ENCODE data around the gene PCDHA9.
"Not testable (repeated sequence)": the region's sequence is repeated elsewhere in the genome, so short reads cannot be mapped to it uniquely, and the experiment has no call there.

DNA sequence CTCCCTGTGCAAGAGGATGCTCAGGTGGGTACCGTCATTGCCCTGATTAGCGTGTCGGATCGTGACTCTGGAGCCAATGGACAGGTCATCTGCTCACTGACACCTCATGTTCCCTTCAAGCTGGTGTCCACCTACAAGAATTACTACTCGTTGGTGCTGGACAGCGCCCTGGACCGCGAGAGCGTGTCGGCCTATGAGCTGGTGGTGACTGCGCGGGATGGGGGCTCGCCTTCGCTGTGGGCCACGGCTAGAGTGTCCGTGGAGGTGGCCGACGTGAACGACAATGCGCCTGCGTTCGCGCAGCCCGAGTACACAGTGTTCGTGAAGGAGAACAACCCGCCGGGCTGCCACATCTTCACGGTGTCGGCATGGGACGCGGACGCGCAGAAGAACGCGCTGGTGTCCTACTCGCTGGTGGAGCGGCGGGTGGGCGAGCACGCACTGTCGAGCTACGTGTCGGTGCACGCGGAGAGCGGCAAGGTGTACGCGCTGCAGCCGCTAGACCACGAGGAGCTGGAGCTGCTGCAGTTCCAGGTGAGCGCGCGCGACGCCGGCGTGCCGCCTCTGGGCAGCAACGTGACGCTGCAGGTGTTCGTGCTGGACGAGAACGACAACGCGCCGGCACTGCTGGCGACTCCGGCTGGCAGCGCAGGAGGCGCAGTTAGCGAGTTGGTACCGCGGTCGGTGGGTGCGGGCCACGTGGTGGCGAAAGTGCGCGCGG, 28.5 kb downstream of the PCDHA9 start:
- TF ChIP-seq EZH2 (IDR thresholded peaks at IDR 0.05); POLR2AphosphoS5 (IDR thresholded peaks at IDR 0.05; ENCODE audit: borderline replicate concordance, low read depth, low read length): not testable (repeated sequence)

Measured in SK-N-MC (cell line).